HEK293T (cell line): ENCODE data around the gene CD44.

Source experiments
- CTCF ChIA-PET: fragments of 350-600 bp; formaldehyde crosslinking; extraction: SDS; loops from one replicate; lab custom pipeline; 2021; ENCODE audit warnings: antibody characterized with exemption, inconsistent platforms; lab: Yijun Ruan, JAX
- POLR2A ChIA-PET: fragments of 350-600 bp; formaldehyde crosslinking; extraction: SDS; loops from one replicate; lab custom pipeline; 2020; ENCODE audit warnings: antibody characterized with exemption, inconsistent platforms; lab: Yijun Ruan, JAX
- DNase-seq: peaks from one replicate; pipeline ENCODE4 v3.0.0; 2012; ENCODE audit warnings: mixed read lengths; ENCODE audit errors: extremely low spot score
- ARNT ChIP-seq: fragments of 450-650 bp; IDR thresholded peaks from 2 replicates; pipeline ENCODE4 v1.6.1; 2017; ENCODE audit warnings: mild to moderate bottlenecking
- BHLHE40 ChIP-seq: fragments of 450-650 bp; IDR thresholded peaks from 2 replicates; pipeline ENCODE4 v1.6.1; 2016; ENCODE audit warnings: mild to moderate bottlenecking, moderate library complexity, borderline replicate concordance
- CTBP1 ChIP-seq: fragments of 450-650 bp; IDR thresholded peaks from 2 replicates; pipeline ENCODE4 v1.6.1; 2016; ENCODE audit warnings: borderline replicate concordance
- ELF4 ChIP-seq: fragments of 450-650 bp; IDR thresholded peaks from 2 replicates; pipeline ENCODE4 v1.6.1; 2017; ENCODE audit warnings: antibody characterized with exemption
- FOXA1 ChIP-seq: fragments of 450-650 bp; IDR thresholded peaks from 2 replicates; pipeline ENCODE4 v1.6.1; 2016; ENCODE audit warnings: mild to moderate bottlenecking
- FOXK2 ChIP-seq: fragments of 450-650 bp; IDR thresholded peaks from 2 replicates; pipeline ENCODE4 v1.6.1; 2016; ENCODE audit warnings: mild to moderate bottlenecking
- FOXM1 ChIP-seq: fragments of 450-650 bp; IDR thresholded peaks from 2 replicates; pipeline ENCODE4 v1.6.1; 2017; ENCODE audit warnings: mild to moderate bottlenecking, borderline replicate concordance
- HDGF ChIP-seq: fragments of 450-650 bp; IDR thresholded peaks from 2 replicates; pipeline ENCODE4 v1.6.1; 2017; ENCODE audit warnings: antibody characterized with exemption, borderline replicate concordance
- L3MBTL2 ChIP-seq: fragments of 450-650 bp; conservative IDR thresholded peaks from 2 replicates; pipeline ENCODE4 v1.6.1; 2016; ENCODE audit warnings: mild to moderate bottlenecking
- LEF1 ChIP-seq: fragments of 450-650 bp; IDR thresholded peaks from 2 replicates; pipeline ENCODE4 v1.6.1; 2017; ENCODE audit warnings: mild to moderate bottlenecking, borderline replicate concordance
- NFRKB ChIP-seq: fragments of 450-650 bp; IDR thresholded peaks from 2 replicates; pipeline ENCODE4 v1.6.1; 2016; ENCODE audit warnings: mild to moderate bottlenecking, moderate library complexity
- SP1 ChIP-seq: fragments of 450-650 bp; IDR thresholded peaks from 2 replicates; pipeline ENCODE4 v1.6.1; 2017
- SUZ12 ChIP-seq: fragments of 450-650 bp; IDR thresholded peaks from 2 replicates; pipeline ENCODE4 v1.6.1; 2016; ENCODE audit warnings: mild to moderate bottlenecking
- TARDBP ChIP-seq: fragments of 450-650 bp; IDR thresholded peaks from 2 replicates; pipeline ENCODE4 v1.6.1; 2016
- ZNF384 ChIP-seq: fragments of 450-650 bp; IDR thresholded peaks from 2 replicates; pipeline ENCODE4 v1.6.1; 2016
- TF ChIP-seq, protein P1 (sequence below): fragments of 450-650 bp; IDR thresholded peaks from 2 replicates; pipeline ENCODE4 v1.6.1; 2016

The CD44 gene

DNA sequence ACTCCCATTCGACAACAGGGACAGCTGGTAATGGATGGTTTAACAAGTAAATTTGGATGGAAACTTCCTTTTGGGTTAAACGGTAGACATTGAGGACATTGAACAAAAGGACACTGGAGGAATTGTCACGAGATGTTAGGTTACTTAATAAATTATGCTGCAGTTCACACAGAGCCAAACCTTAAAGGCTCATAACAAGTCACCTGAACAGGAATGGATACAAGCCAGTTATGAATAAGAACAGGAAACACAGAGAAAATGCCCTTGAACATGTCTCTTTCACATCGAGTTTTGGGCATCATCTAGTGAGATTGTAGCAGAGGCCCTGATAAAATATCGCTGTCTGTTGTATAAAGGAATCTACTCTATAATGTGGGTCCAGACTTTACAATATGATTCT lies 65.6 kb downstream of the CD44 start:
- no peak for DNase-seq
- ChIA-PET CTCF (no interaction called here), POLR2A (no interaction called here)
- TF ChIP-seq NFRKB: no peak
- TF ChIP-seq FOXK2: no peak
- no peak for TF ChIP-seq SUZ12
- TF ChIP-seq LEF1: no peak
- TF ChIP-seq ZNF384: no peak
- TF ChIP-seq SP1: no peak
- no peak for TF ChIP-seq BHLHE40
- TF ChIP-seq FOXM1: no peak

DNA sequence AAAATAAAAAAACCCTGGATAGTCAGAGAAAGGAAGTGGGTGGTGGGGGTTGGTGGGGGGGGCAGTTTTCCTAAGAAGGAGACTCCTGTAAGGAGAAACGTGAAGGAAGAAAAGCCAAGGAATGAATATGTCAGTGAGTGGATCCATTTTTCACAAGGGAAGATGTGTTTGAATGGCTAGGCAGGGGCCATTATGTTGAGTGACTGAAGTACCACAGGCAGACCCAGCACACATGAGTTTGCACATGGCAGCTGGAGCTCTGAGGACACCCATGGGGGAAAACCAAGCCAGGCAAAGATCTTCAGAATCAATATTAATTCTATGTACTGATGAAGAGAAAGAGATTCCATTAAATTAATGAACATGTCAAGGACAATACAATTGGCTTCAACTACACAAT lies 67.6 kb downstream of the CD44 start:
- no peak for TF ChIP-seq ELF4
- TF ChIP-seq FOXA1: no peak
- TF ChIP-seq SUZ12: no peak
- no peak for TF ChIP-seq HDGF
- TF ChIP-seq, protein P1, sequence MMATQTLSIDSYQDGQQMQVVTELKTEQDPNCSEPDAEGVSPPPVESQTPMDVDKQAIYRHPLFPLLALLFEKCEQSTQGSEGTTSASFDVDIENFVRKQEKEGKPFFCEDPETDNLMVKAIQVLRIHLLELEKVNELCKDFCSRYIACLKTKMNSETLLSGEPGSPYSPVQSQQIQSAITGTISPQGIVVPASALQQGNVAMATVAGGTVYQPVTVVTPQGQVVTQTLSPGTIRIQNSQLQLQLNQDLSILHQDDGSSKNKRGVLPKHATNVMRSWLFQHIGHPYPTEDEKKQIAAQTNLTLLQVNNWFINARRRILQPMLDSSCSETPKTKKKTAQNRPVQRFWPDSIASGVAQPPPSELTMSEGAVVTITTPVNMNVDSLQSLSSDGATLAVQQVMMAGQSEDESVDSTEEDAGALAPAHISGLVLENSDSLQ: no peak
- no peak for TF ChIP-seq TARDBP
- no peak for TF ChIP-seq ZNF384
- ChIA-PET CTCF (no interaction called here), POLR2A (no interaction called here)
- no peak for DNase-seq

DNA sequence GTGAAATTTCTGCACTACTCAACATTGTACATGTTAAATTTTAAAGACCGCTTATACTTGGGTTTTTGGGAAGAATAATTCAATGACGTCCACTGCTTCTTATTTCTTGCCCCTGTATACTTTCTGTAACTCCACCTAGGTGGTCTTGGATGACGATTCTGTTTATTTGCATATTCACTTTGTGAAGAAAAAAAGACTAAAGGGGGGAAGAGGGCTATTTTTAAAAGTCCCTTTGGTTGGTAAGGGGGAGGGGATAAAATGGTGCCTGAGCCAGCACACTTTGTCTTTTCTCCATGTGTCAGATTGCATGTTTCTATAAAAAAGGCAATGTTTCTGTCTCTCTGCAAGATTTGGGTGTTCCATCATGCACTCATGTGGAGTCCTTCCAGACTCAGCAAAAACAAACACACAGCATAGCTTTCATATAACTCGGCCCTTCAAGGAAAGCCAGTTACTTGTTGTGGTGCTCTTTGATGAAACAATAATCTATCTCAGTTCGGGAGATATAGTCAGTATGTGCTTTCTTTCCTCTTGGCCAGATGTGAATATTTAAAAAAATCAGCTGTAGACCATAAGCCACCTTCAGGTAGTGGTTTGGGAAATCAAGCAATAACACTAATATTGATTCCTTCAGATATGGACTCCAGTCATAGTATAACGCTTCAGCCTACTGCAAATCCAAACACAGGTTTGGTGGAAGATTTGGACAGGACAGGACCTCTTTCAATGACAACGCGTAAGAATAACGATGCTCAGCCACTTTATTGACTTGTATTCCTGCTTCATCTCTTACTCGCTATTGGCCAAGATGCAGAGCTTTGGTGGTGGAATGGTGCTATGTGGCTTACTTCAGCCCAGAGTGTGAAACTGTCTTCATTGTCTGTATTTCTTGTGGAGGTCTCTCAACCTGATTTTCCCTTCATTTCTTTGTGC lies 68.8 kb downstream of the CD44 start:
- no peak for TF ChIP-seq LEF1
- TF ChIP-seq TARDBP: no peak
- no peak for TF ChIP-seq FOXM1
- TF ChIP-seq FOXA1: no peak
- TF ChIP-seq FOXK2: no peak
- TF ChIP-seq NFRKB: no peak
- no peak for TF ChIP-seq SP1
- no peak for TF ChIP-seq CTBP1
- no peak for TF ChIP-seq BHLHE40
- TF ChIP-seq L3MBTL2: no peak
- TF ChIP-seq ELF4: no peak
- TF ChIP-seq ARNT: no peak
- no peak for TF ChIP-seq HDGF
- TF ChIP-seq SUZ12: no peak
- no peak for TF ChIP-seq ZNF384
- TF ChIP-seq, protein P1: no peak
- ChIA-PET POLR2A (no interaction called here), CTCF (no interaction called here)
- no peak for DNase-seq

DNA sequence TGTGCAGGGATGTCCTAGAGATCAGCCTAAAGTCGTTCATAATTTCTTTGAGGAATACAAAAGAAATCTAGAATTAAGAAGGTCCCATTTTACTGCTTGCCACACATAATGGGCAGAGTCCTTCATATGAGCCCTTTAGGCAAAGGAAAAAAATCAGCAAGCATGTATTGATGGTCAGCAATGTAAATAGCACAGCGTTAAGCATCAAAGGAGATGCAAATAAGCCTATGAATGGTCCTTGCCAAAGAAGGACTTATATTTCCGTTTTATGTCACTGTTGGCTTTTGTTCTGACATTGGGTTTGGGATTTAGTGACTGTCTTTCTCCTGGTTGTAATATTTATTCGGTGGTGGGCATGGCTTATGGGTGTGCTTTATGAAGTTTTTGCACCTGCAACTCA lies 69.8 kb downstream of the CD44 start:
- POLR2A ChIA-PET: no interaction called here
- CTCF ChIA-PET: no interaction called here
- DNase-seq: no peak
- TF ChIP-seq, protein P1: no peak
- TF ChIP-seq LEF1: no peak
- no peak for TF ChIP-seq ZNF384
- no peak for TF ChIP-seq SP1
- TF ChIP-seq ARNT: no peak

DNA sequence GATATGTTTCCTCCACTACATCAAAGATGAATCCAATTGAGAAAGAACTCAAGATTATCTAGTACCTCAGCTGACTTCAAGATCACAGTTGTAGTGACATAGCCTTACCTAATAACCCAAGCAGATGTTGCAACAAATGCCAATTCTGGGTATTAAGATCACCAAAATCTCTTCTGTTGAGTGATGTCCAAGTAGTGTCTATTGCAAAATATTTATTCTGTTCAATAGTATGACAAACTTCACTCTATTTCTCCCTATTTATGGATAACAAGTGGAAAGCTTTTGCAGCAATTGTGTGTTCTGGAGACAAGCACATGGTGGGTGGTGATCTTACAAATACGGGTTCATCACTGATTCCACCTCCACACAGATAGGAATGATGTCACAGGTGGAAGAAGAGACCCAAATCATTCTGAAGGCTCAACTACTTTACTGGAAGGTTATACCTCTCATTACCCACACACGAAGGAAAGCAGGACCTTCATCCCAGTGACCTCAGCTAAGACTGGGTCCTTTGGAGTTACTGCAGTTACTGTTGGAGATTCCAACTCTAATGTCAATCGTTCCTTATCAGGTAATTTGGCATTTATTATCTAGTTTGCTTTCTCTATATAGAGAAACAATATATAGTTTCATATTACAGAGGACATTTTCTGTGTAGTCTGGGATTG lies 72.0 kb downstream of the CD44 start:
- CTCF ChIA-PET: no interaction called here
- no peak for TF ChIP-seq FOXA1
- no peak for TF ChIP-seq SP1
- TF ChIP-seq LEF1: no peak
- no peak for TF ChIP-seq FOXM1
- TF ChIP-seq ARNT: no peak
- no peak for TF ChIP-seq ELF4
- no peak for TF ChIP-seq NFRKB
- DNase-seq: no peak
- POLR2A ChIA-PET: interaction anchor here (0.5 kb wide), 1 partner anchor 33 kb away, joined by 3 read pairs; no protein-coding TSS in a partner anchor

DNA sequence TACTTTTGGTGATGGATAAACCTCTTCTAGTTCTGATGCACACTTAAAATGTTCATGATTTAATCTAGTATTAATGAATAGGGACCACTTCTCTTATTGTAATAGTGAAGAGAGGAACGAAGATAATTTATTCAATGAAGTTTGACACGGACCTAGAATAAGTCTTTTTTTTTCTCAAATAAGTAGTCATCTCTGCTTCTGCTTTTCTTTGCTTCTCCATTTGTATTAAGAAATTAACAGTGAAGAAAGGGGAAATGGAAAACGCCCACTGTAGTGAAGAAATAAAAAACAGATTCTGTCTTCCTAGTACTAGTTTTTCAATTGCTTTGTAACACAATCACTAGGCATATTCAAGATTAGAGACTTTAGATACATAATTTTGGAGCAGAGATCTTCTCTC lies 73.0 kb downstream of the CD44 start:
- ChIA-PET POLR2A (no interaction called here), CTCF (no interaction called here)
- no peak for DNase-seq

More for the DNA sequence above, 73.0 kb downstream of the CD44 start:
- TF ChIP-seq FOXA1 (no peak), ZNF384 (no peak), FOXK2 (no peak), L3MBTL2 (no peak), SP1 (no peak), LEF1 (no peak)
